H9 (cell line): ENCODE measurements around the gene ATG2B. TPM values are rescaled to one million over a fixed set of nuclear protein-coding genes. Genes with fewer than 3 reads are reported as not detected.

ENCODE experiments used
- DNase-seq: peaks from one replicate; pipeline ENCODE4 v3.0.0-alpha.2; 2017
- H2AFZ ChIP-seq: one replicate; pipeline ENCODE4 v1.6.1; 2013; ENCODE audit warnings: mild to moderate bottlenecking, low read length, control low read depth, moderate library complexity
- H2AK5ac ChIP-seq: 2 replicates; pipeline ENCODE4 v1.6.1; 2013; ENCODE audit warnings: low read length, control low read depth, mixed read lengths; ENCODE audit not compliant: insufficient read length
- H2BK120ac ChIP-seq: one replicate; pipeline ENCODE4 v1.6.1; 2013; ENCODE audit warnings: low read depth, mild to moderate bottlenecking, low read length, control low read depth, inconsistent platforms; ENCODE audit not compliant: poor library complexity, severe bottlenecking
- H2BK12ac ChIP-seq: 2 replicates; pipeline ENCODE4 v1.6.1; 2013; ENCODE audit warnings: low read length, control low read depth, mixed read lengths, low read depth; ENCODE audit not compliant: insufficient read length
- H2BK15ac ChIP-seq: 2 replicates; pipeline ENCODE4 v1.6.1; 2013; ENCODE audit warnings: low read depth, low read length, control low read depth
- H2BK20ac ChIP-seq: one replicate; pipeline ENCODE4 v1.6.1; 2013; ENCODE audit warnings: low read depth, mild to moderate bottlenecking, low read length, control low read depth, inconsistent platforms; ENCODE audit not compliant: poor library complexity, severe bottlenecking
- H2BK5ac ChIP-seq: 2 replicates; pipeline ENCODE4 v1.6.1; 2013; ENCODE audit warnings: low read length, control low read depth, mixed read lengths; ENCODE audit not compliant: insufficient read length
- H3K14ac ChIP-seq: 2 replicates; pipeline ENCODE4 v1.6.1; 2013; ENCODE audit warnings: low read length, control low read depth; ENCODE audit not compliant: insufficient read depth
- H3K18ac ChIP-seq: 2 replicates; pipeline ENCODE4 v1.6.1; 2013; ENCODE audit warnings: low read depth, mild to moderate bottlenecking, mixed read lengths, low read length, control low read depth; ENCODE audit not compliant: insufficient read length
- H3K23ac ChIP-seq: 2 replicates; pipeline ENCODE4 v1.6.1; 2013; ENCODE audit warnings: low read length, control low read depth, mixed read lengths, low read depth; ENCODE audit not compliant: insufficient read length
- H3K23me2 ChIP-seq: 2 replicates; pipeline ENCODE4 v1.6.1; 2013; ENCODE audit warnings: low read depth, mild to moderate bottlenecking, mixed read lengths, low read length, control low read depth; ENCODE audit not compliant: insufficient read length, poor library complexity, severe bottlenecking
- H3K27ac ChIP-seq: 2 replicates; pipeline ENCODE4 v1.5.1; 2013; ENCODE audit warnings: low read length, control low read depth, mixed read lengths, low read depth; ENCODE audit not compliant: insufficient read length
- H3K27me3 ChIP-seq: 2 replicates; pipeline ENCODE4 v1.6.1; 2013; ENCODE audit warnings: low read length, control low read depth, inconsistent platforms; ENCODE audit not compliant: insufficient read depth
- H3K4ac ChIP-seq: 2 replicates; pipeline ENCODE4 v1.6.1; 2013; ENCODE audit warnings: low read depth, mild to moderate bottlenecking, control low read depth, inconsistent platforms, low read length, moderate library complexity
- H3K4me1 ChIP-seq: 2 replicates; pipeline ENCODE4 v1.6.1; 2013; ENCODE audit warnings: low read length, control low read depth, inconsistent platforms; ENCODE audit not compliant: insufficient read depth
- H3K4me2 ChIP-seq: 2 replicates; pipeline ENCODE4 v1.6.1; 2013; ENCODE audit warnings: low read length, control low read depth, mixed read lengths; ENCODE audit not compliant: insufficient read length, insufficient read depth
- H3K56ac ChIP-seq: 2 replicates; pipeline ENCODE4 v1.6.1; 2013; ENCODE audit warnings: low read depth, mild to moderate bottlenecking, mixed read lengths, low read length, control low read depth; ENCODE audit not compliant: insufficient read length
- H3K79me1 ChIP-seq: 2 replicates; pipeline ENCODE4 v1.6.1; 2013; ENCODE audit warnings: low read depth, mild to moderate bottlenecking, moderate library complexity, low read length, control low read depth, inconsistent platforms; ENCODE audit not compliant: insufficient read depth, poor library complexity, severe bottlenecking
- H3K79me2 ChIP-seq: 2 replicates; pipeline ENCODE4 v1.6.1; 2013; ENCODE audit warnings: low read length, control low read depth, inconsistent platforms; ENCODE audit not compliant: insufficient read depth
- H3K9ac ChIP-seq: 2 replicates; pipeline ENCODE4 v1.6.1; 2013; ENCODE audit warnings: low read length, control low read depth, mixed read lengths; ENCODE audit not compliant: insufficient read length; ENCODE audit errors: extremely low read depth
- H3K9me3 ChIP-seq: one replicate; pipeline ENCODE4 v1.6.1; 2013; ENCODE audit warnings: low read depth, low read length, inconsistent platforms; ENCODE audit not compliant: control insufficient read depth
- H3T11ph ChIP-seq: one replicate; pipeline ENCODE4 v1.6.1; 2013; ENCODE audit warnings: mild to moderate bottlenecking, low read length, control low read depth, inconsistent platforms
- H4K20me1 ChIP-seq: one replicate; pipeline ENCODE4 v1.6.1; 2013; ENCODE audit not compliant: control insufficient read depth, insufficient read length, insufficient read depth
- H4K5ac ChIP-seq: 2 replicates; pipeline ENCODE4 v1.6.1; 2013; ENCODE audit warnings: low read depth, mild to moderate bottlenecking, mixed read lengths, low read length, control low read depth; ENCODE audit not compliant: insufficient read length
- H4K8ac ChIP-seq: replicated peaks from 2 replicates; pipeline ENCODE4 v1.6.1; 2013; ENCODE audit warnings: low read length, control low read depth, mixed read lengths, low read depth; ENCODE audit not compliant: insufficient read length
- H4K91ac ChIP-seq: 2 replicates; pipeline ENCODE4 v1.6.1; 2013; ENCODE audit warnings: low read depth, mild to moderate bottlenecking, moderate library complexity, mixed read lengths, low read length, control low read depth; ENCODE audit not compliant: insufficient read length
- H3K27ac Mint-ChIP-seq, 3 experiments: 2 replicates in 2 of 3; 3 replicates in 1 of 3; pipeline ENCODE4 v1.8.0; 2020 to 2021; ENCODE audit warnings: mixed read lengths in 3 of 3, mild to moderate bottlenecking in 1 of 3, moderate library complexity in 1 of 3
- H3K27me3 Mint-ChIP-seq: 2 replicates; pipeline ENCODE4 v1.8.0; 2021; ENCODE audit warnings: low read depth, mild to moderate bottlenecking, moderate library complexity, mixed read lengths
- H3K36me3 Mint-ChIP-seq, 3 experiments: 2 replicates in 2 of 3; 3 replicates in 1 of 3; pipeline ENCODE4 v1.8.0; 2020 to 2021; ENCODE audit warnings: low read depth in 3 of 3, mixed read lengths in 3 of 3; ENCODE audit not compliant: insufficient read depth in 1 of 3
- H3K4me1 Mint-ChIP-seq, 2 experiments: 2 replicates each; pipeline ENCODE4 v1.8.0; 2020; ENCODE audit warnings: mixed read lengths in 2 of 2
- H3K4me3 Mint-ChIP-seq, 2 experiments: 2 replicates in 1 of 2; 3 replicates in 1 of 2; pipeline ENCODE4 v1.8.0; 2020 to 2021; ENCODE audit warnings: mild to moderate bottlenecking in 2 of 2, mixed read lengths in 2 of 2, moderate library complexity in 1 of 2
- H3K9me3 Mint-ChIP-seq, 2 experiments: 2 replicates in 1 of 2; 3 replicates in 1 of 2; pipeline ENCODE4 v1.8.0; 2020; ENCODE audit warnings: mild to moderate bottlenecking in 2 of 2, mixed read lengths in 2 of 2, moderate library complexity in 1 of 2
- WGBS: extraction: QIAGEN DNeasy Blood & Tissue Kit; methylation state at CpG from one replicate; pipeline ENCODE4 v1.1.7; 2013; ENCODE audit warnings: missing lambda C conversion rate, low lambda C conversion rate, mixed read lengths; ENCODE audit not compliant: insufficient read length; ENCODE audit errors: extremely low coverage; 5-methylcytosine and 5-hydroxymethylcytosine counted together
- total RNA-seq: library from RNA; stranded (reverse); gene quantifications from 2 replicates; pipeline ENCODE4 v1.2.1, GENCODE V29; 2021
- TF ChIP-seq, protein P1 (sequence below): fragments of 200-600 bp; sonication (generic); conservative IDR thresholded peaks from 3 replicates; pipeline ENCODE4 v1.8.0; 2021; ENCODE audit warnings: antibody characterized with exemption, mild to moderate bottlenecking

ATG2B gene
- total RNA-seq, 1 experiment from 2014 or later, result 12.6 TPM

DNA sequence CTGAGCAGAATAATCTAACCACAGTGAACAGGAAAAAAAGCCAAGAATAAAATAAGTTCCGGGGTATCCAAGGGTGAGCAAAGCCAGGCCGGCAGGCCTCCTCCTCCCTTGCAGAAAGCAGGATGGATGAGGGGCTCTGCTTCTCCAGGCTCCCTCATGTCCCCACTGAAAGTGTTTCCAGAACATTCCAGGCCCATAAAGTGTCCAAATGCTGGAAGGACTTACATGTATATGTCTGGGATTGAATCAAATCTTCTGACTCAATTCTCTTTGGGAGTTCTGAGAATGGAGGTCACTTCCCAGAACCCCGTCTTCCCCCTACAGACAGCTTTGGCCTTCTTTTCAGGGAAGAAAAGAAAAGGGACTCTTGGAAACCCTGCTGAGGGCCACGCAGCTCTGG is 132.1 kb downstream of the ATG2B start:
- no peak overlapping the region for H3K14ac ChIP-seq

More for the DNA sequence above, 132.1 kb downstream of the ATG2B start:
- TF ChIP-seq, protein P1, sequence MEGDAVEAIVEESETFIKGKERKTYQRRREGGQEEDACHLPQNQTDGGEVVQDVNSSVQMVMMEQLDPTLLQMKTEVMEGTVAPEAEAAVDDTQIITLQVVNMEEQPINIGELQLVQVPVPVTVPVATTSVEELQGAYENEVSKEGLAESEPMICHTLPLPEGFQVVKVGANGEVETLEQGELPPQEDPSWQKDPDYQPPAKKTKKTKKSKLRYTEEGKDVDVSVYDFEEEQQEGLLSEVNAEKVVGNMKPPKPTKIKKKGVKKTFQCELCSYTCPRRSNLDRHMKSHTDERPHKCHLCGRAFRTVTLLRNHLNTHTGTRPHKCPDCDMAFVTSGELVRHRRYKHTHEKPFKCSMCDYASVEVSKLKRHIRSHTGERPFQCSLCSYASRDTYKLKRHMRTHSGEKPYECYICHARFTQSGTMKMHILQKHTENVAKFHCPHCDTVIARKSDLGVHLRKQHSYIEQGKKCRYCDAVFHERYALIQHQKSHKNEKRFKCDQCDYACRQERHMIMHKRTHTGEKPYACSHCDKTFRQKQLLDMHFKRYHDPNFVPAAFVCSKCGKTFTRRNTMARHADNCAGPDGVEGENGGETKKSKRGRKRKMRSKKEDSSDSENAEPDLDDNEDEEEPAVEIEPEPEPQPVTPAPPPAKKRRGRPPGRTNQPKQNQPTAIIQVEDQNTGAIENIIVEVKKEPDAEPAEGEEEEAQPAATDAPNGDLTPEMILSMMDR, result no peak
- no peak overlapping the region for H3K4ac ChIP-seq
- H4K20me1 ChIP-seq, result no peaks in the 10 kb centered on the region
- peaks cover 5% of the 10 kb centered on the region for H3K9me3 ChIP-seq
- H3K56ac ChIP-seq, result no peak overlapping the region
- H4K8ac ChIP-seq, result no peak overlapping the region
- H4K91ac ChIP-seq, result no peak overlapping the region
- Mint-ChIP-seq H3K9me3 (peaks cover 9 to 12% of the 10 kb centered on the region in 2 experiments), H3K36me3 (peaks cover 0 to 9% (median 0%) of the 10 kb centered on the region in 3 experiments; a peak in 4 of 7 replicates), H3K27me3 (peaks cover 3% of the 10 kb centered on the region; the same call in 1 of the 2 replicates), H3K4me3 (no peak overlapping the region), H3K27ac (no peak overlapping the region), H3K4me1 (peaks cover 14 to 20% of the 10 kb centered on the region in 2 experiments)
- no peak overlapping the region for H3K23ac ChIP-seq
- no peak overlapping the region for H3K4me2 ChIP-seq
- DNase-seq, result no peak
- whole genome bisulfite sequencing, result no CpG with 5 or more reads among the region's 4 CpGs
- no peak overlapping the region for H2AK5ac ChIP-seq
- H3K4me1 ChIP-seq, result peaks cover 6% of the 10 kb centered on the region
- no peak overlapping the region for H4K5ac ChIP-seq
- no peaks in the 10 kb centered on the region for H3K79me2 ChIP-seq
- no peak overlapping the region for H3K9ac ChIP-seq
- H3K27ac ChIP-seq, result no peak overlapping the region
- no peak overlapping the region for H2BK20ac ChIP-seq
- no peak overlapping the region for H2BK15ac ChIP-seq
- H2BK120ac ChIP-seq, result no peak overlapping the region
- H3K23me2 ChIP-seq, result no peaks in the 10 kb centered on the region
- no peaks in the 10 kb centered on the region for H3K79me1 ChIP-seq
- H2BK5ac ChIP-seq, result no peak overlapping the region
- no peaks in the 10 kb centered on the region for H3K27me3 ChIP-seq
- H2BK12ac ChIP-seq, result no peak overlapping the region
- H2AFZ ChIP-seq, result no peak overlapping the region
- no peak overlapping the region for H3T11ph ChIP-seq
- no peak overlapping the region for H3K18ac ChIP-seq
